WTC11 (cell line): Measurements from ENCODE around the gene GTSE1. TPM values are rescaled to one million over a fixed set of nuclear protein-coding genes. Genes with fewer than 3 reads are reported as not detected.

Experiments
- ATAC-seq: fragments of 200-7000 bp; cut with Tn5 transposase; 2 replicates; pipeline ENCODE4 v1.10.0; 2021; ENCODE audit warnings: mild to moderate bottlenecking, moderate library complexity
- CTCF ChIA-PET: fragments of 300-600 bp; sonication (Branson Sonifier 250); formaldehyde crosslinking; loops from one replicate; lab custom pipeline; 2021; ENCODE audit warnings: antibody characterized with exemption; lab: Charles Lee
- POLR2A ChIA-PET: fragments of 350-600 bp; sonication (Branson Sonifier 250); formaldehyde crosslinking; loops from one replicate; lab custom pipeline; 2021; ENCODE audit warnings: antibody characterized with exemption; lab: Charles Lee
- DNase-seq: peaks from one replicate; pipeline ENCODE4 v3.0.0; 2021; ENCODE audit warnings: low spot score
- H3K27ac Mint-ChIP-seq: 2 replicates; pipeline ENCODE4 v1.8.0; 2021; ENCODE audit warnings: mixed read lengths
- H3K27me3 Mint-ChIP-seq: 2 replicates; pipeline ENCODE4 v1.8.0; 2021; ENCODE audit warnings: low read depth, mild to moderate bottlenecking, moderate library complexity, mixed read lengths
- H3K36me3 Mint-ChIP-seq: 2 replicates; pipeline ENCODE4 v1.8.0; 2021; ENCODE audit warnings: mixed read lengths
- H3K4me1 Mint-ChIP-seq: 2 replicates; pipeline ENCODE4 v1.8.0; 2022; ENCODE audit warnings: mixed read lengths
- H3K4me3 Mint-ChIP-seq: 2 replicates; pipeline ENCODE4 v1.8.0; 2021; ENCODE audit warnings: mild to moderate bottlenecking, moderate library complexity, mixed read lengths
- H3K9me3 Mint-ChIP-seq: 2 replicates; pipeline ENCODE4 v1.8.0; 2021; ENCODE audit warnings: mixed read lengths
- ATF2 ChIP-seq: sonication (generic); formaldehyde crosslinking; IDR thresholded peaks from 2 replicates; pipeline ENCODE4 v1.8.1; 2022; ENCODE audit warnings: low read depth, missing genetic modification reagents, borderline replicate concordance
- CBFB ChIP-seq: sonication (generic); formaldehyde crosslinking; IDR thresholded peaks from 2 replicates; pipeline ENCODE4 v1.8.1; 2022; ENCODE audit warnings: mild to moderate bottlenecking, low read depth, missing genetic modification reagents
- CREB1 ChIP-seq: sonication (generic); formaldehyde crosslinking; IDR thresholded peaks from 2 replicates; pipeline ENCODE4 v1.8.0; 2023; ENCODE audit warnings: mild to moderate bottlenecking, missing genetic modification reagents
- E2F5 ChIP-seq: sonication (generic); formaldehyde crosslinking; IDR thresholded peaks from 2 replicates; pipeline ENCODE4 v1.8.1; 2022; ENCODE audit warnings: mild to moderate bottlenecking, moderate library complexity, missing genetic modification reagents
- EMX1 ChIP-seq: fragments of 250-450 bp; sonication (Bioruptor Pico); IDR thresholded peaks from 2 replicates; pipeline ENCODE4 v1.8.0; 2021; ENCODE audit warnings: mild to moderate bottlenecking
- ESRRA ChIP-seq: sonication (generic); formaldehyde crosslinking; IDR thresholded peaks from 2 replicates; pipeline ENCODE4 v1.8.1; 2022; ENCODE audit warnings: mild to moderate bottlenecking, missing genetic modification reagents, borderline replicate concordance
- FOXJ3 ChIP-seq: sonication (generic); formaldehyde crosslinking; IDR thresholded peaks from 2 replicates; pipeline ENCODE4 v1.9.0; 2021; ENCODE audit warnings: missing genetic modification reagents, mild to moderate bottlenecking, borderline replicate concordance
- GRHL2 ChIP-seq: fragments of 250-450 bp; sonication (Bioruptor Pico); IDR thresholded peaks from 2 replicates; pipeline ENCODE4 v1.8.0; 2022; ENCODE audit warnings: mild to moderate bottlenecking, moderate library complexity; ENCODE audit not compliant: insufficient replicate concordance, severe bottlenecking
- GTF2I ChIP-seq: fragments of 250-450 bp; sonication (Bioruptor Pico); conservative IDR thresholded peaks from 2 replicates; pipeline ENCODE4 v1.4.0; 2021; ENCODE audit warnings: mild to moderate bottlenecking
- MLX ChIP-seq: sonication (generic); formaldehyde crosslinking; IDR thresholded peaks from 2 replicates; pipeline ENCODE4 v1.8.1; 2023; ENCODE audit warnings: mild to moderate bottlenecking, missing genetic modification reagents, moderate library complexity
- NFE2L1 ChIP-seq: sonication (generic); formaldehyde crosslinking; IDR thresholded peaks from 2 replicates; pipeline ENCODE4 v1.8.1; 2023; ENCODE audit warnings: missing genetic modification reagents
- PRRX2 ChIP-seq: fragments of 250-450 bp; sonication (Bioruptor Pico); IDR thresholded peaks from 2 replicates; pipeline ENCODE4 v1.8.0; 2021; ENCODE audit warnings: mild to moderate bottlenecking
- SMAD4 ChIP-seq: sonication (generic); formaldehyde crosslinking; IDR thresholded peaks from 2 replicates; pipeline ENCODE4 v1.8.0; 2022; ENCODE audit warnings: mild to moderate bottlenecking, missing genetic modification reagents
- STAT6 ChIP-seq: sonication (generic); formaldehyde crosslinking; conservative IDR thresholded peaks from 2 replicates; pipeline ENCODE4 v1.8.1; 2023; ENCODE audit warnings: mild to moderate bottlenecking, low read depth, missing genetic modification reagents, moderate library complexity
- TP53 ChIP-seq: sonication (generic); formaldehyde crosslinking; IDR thresholded peaks from 2 replicates; pipeline ENCODE4 v1.8.1; 2023; ENCODE audit warnings: mild to moderate bottlenecking, missing genetic modification reagents
- ZNF232 ChIP-seq: sonication (generic); formaldehyde crosslinking; IDR thresholded peaks from 2 replicates; pipeline ENCODE4 v1.8.0; 2022; ENCODE audit warnings: mild to moderate bottlenecking, missing genetic modification reagents
- ZNF317 ChIP-seq: sonication (generic); formaldehyde crosslinking; IDR thresholded peaks from 2 replicates; pipeline ENCODE4 v1.8.1; 2023; ENCODE audit warnings: low read depth, mild to moderate bottlenecking, moderate library complexity, missing genetic modification reagents, borderline replicate concordance
- ZNF416 ChIP-seq: fragments of 250-450 bp; sonication (Bioruptor Pico); IDR thresholded peaks from 2 replicates; pipeline ENCODE4 v1.9.0; 2021; ENCODE audit warnings: mild to moderate bottlenecking, inconsistent platforms
- ZNF512 ChIP-seq: sonication (generic); formaldehyde crosslinking; IDR thresholded peaks from 2 replicates; pipeline ENCODE4 v1.8.1; 2022; ENCODE audit warnings: missing genetic modification reagents, borderline replicate concordance
- total RNA-seq: library from RNA; stranded (reverse); gene quantifications from 3 replicates; pipeline ENCODE4 v1.2.3, GENCODE V29; 2021

The GTSE1 gene
- total RNA-seq, 1 experiment from 2014 or later, result 56.1 TPM

DNA sequence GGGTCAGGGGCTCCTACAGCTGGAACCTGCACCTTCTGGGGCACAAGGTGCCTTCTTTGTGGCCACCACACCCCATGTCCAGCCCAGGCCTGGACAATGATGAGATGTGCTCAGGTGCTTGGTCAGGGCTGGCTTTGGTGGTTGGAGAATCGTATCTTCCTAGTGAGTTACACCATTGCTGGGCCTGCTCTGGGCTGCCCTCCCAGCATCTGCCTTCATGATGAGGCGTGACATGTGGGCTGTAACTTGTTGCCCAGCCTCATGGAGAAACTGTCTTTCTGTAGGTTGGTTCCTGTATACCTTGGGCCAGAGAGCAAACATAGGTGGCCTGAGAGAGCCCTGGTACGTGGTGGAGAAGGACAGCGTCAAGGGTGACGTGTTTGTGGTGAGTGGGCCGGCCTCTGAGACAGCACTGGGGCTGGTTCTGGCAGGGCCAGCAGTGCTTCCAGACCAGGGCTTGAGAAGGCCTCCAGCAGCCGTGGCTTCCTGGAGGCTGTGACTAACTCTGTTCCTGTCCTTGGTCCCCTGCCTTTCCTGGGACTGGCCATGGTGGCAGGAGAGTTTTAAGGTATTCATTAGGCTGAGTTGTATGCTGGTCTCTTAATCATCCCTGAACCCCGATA, 56.9 kb downstream of the GTSE1 start:
- H3K4me3 Mint-ChIP-seq, result no peak overlapping the region
- TF ChIP-seq STAT6 (CRISPR knock-in tag) (no peak), ZNF512 (CRISPR knock-in tag) (no peak), GRHL2 (CRISPR knock-in tag) (no peak), ZNF317 (CRISPR knock-in tag) (no peak), ZNF232 (no peak)
- H3K36me3 Mint-ChIP-seq, result peaks cover 44% of the 10 kb centered on the region
- H3K9me3 Mint-ChIP-seq, result no peaks in the 10 kb centered on the region
- DNase-seq (no peak), ATAC-seq (no peak)
- CTCF ChIA-PET, result interaction anchor here (1.4 to 3.1 kb wide), 2 partner anchors 14 to 189 kb away, joined by 4 to 15 read pairs; no protein-coding TSS in a partner anchor
- H3K27ac Mint-ChIP-seq, result no peak overlapping the region
- no peaks in the 10 kb centered on the region for H3K27me3 Mint-ChIP-seq
- no peaks in the 10 kb centered on the region for H3K4me1 Mint-ChIP-seq
- POLR2A ChIA-PET, result no interaction called here

DNA sequence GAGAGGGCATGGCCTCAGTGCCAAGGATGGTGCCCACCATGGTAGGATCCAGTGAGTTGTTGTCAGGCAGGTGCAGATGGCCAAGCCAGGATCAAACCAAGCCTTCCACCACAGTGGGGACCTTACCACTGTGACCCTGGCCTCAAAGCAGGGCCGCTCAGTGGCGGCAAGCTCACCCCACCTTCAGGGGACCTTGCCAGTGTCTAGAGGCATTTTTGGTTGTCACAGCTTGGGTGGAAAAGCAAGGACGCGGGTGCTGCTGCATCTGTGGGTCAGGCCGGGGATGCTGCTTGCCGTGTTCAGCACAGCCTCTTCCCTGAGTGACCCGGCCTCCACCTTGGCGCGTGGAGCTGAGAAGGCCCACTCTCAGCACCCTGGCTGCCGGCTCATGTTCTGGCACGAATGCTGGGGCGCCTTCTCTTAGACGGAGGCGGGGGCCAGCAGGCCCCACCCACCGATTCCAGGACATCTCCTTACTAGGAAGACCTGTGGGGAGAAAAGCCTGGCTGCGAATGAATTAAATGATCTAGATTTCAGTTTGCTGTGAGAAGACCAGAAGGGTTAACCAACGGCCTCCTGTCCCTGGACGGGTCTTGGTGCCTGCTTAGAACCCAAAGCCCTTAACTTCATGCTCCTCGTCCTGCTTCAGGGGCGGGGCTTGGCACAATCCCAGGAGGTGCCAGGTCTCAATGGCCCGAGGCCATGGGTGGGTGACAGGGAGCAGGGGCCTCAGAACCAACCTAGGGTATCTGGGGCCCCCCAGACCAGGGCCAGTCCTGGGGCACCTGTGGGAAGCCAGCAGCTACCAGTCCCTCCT, 57.7 kb downstream of the GTSE1 start:
- TF ChIP-seq EMX1 (no peak), GTF2I (no peak), E2F5 (CRISPR knock-in tag) (no peak), ATF2 (CRISPR knock-in tag) (no peak), TP53 (CRISPR knock-in tag) (no peak), PRRX2 (CRISPR knock-in tag) (no peak)
- no peaks in the 10 kb centered on the region for H3K27me3 Mint-ChIP-seq
- no peak overlapping the region for H3K27ac Mint-ChIP-seq
- no peak for ATAC-seq
- no peak for DNase-seq
- POLR2A ChIA-PET, result no interaction called here
- H3K9me3 Mint-ChIP-seq, result no peaks in the 10 kb centered on the region
- no peak overlapping the region for H3K4me3 Mint-ChIP-seq
- CTCF ChIA-PET, result interaction anchor here (0.8 to 3.1 kb wide), 3 partner anchors 13 to 232 kb away, joined by 3 to 15 read pairs (median 4); no protein-coding TSS in a partner anchor
- no peaks in the 10 kb centered on the region for H3K4me1 Mint-ChIP-seq
- peaks cover 36% of the 10 kb centered on the region for H3K36me3 Mint-ChIP-seq

- Mint-ChIP-seq H3K4me3 (no peak overlapping the region), H3K27ac (no peak overlapping the region), H3K4me1 (no peaks in the 10 kb centered on the region), H3K27me3 (no peaks in the 10 kb centered on the region), H3K36me3 (peaks cover 32% of the 10 kb centered on the region), H3K9me3 (no peaks in the 10 kb centered on the region)
- POLR2A ChIA-PET, result interaction anchor here (1.4 kb wide), 1 partner anchor 13 kb away, joined by 4 read pairs; no protein-coding TSS in a partner anchor
- DNase-seq (no peak), ATAC-seq (no peak)
- CTCF ChIA-PET, result interaction anchor here (0.6 to 3.1 kb wide), 12 partner anchors 12 to 349 kb away, joined by 3 to 34 read pairs (median 4); no protein-coding TSS in a partner anchor
- no peak for TF ChIP-seq CBFB (CRISPR knock-in tag)
- no peak for TF ChIP-seq SMAD4 (CRISPR knock-in tag)
- TF ChIP-seq ATF2 (CRISPR knock-in tag), result no peak
- no peak for TF ChIP-seq ESRRA (CRISPR knock-in tag)
- TF ChIP-seq ZNF416 (CRISPR knock-in tag), result no peak
- no peak for TF ChIP-seq MLX (CRISPR knock-in tag)
- TF ChIP-seq CREB1 (CRISPR knock-in tag), result no peak
- no peak for TF ChIP-seq FOXJ3 (CRISPR knock-in tag)
- TF ChIP-seq NFE2L1 (CRISPR knock-in tag), result no peak
Measured at GRCh38 chr22:46354993-46355305, 58.3 kb downstream of the GTSE1 start.
